ENCODE data around the gene CC2D1A.

- TF ChIP-seq EP300 (IDR thresholded peaks at IDR 0.05), result no peak
- TF ChIP-seq CTCF (IDR thresholded peaks at IDR 0.05), result no peak
- TF ChIP-seq POLR2A (IDR thresholded peaks at IDR 0.05), result no peak
- TF ChIP-seq POLR2AphosphoS5 (IDR thresholded peaks at IDR 0.05), result no peak
Measured at GRCh38 chr19:13909430-13909829, 3.4 kb downstream of the CC2D1A start.

Data from upper lobe of left lung (tissue), 4 donors.